Measurements from ENCODE around the gene CDH24. TPM values are rescaled to one million over a fixed set of nuclear protein-coding genes. Genes with fewer than 3 reads are reported as not detected.
A peak's percentile ranks its signal among the peaks of the same experiment; 100 is the strongest.

Gene CDH24
- total and polyA plus RNA-seq, 2 of the 8 experiments (the other 6 are each of a cell fraction or from before 2014, with no cell fraction given), result 18.1 to 27.6 TPM

GRCh38 chr14:23009939-23010726 lies 47.2 kb downstream of the CDH24 start, which contains the start of gene C14orf93 (continued):
- 0 out of 2 replicates have a peak, but pooled peaks have one; percentile 7 for TF ChIP-seq SP1 (IDR thresholded peaks at IDR 0.05; ENCODE audit: low read depth, low read length)
- TF ChIP-seq TAF1 (IDR thresholded peaks at IDR 0.05; ENCODE audit: low read depth, low read length), result peak; percentile 52; the same call in 1 of the 2 replicates
- TF ChIP-seq CEBPB (IDR thresholded peaks at IDR 0.05; ENCODE audit: low read depth, low read length), result no peak

All from H1 (cell line).